Measurements from ENCODE around the gene PLAC8.
"Not testable (repeated sequence)": the region's sequence is repeated elsewhere in the genome, so short reads cannot be mapped to it uniquely, and the experiment has no call there.

PLAC8 gene

DNA sequence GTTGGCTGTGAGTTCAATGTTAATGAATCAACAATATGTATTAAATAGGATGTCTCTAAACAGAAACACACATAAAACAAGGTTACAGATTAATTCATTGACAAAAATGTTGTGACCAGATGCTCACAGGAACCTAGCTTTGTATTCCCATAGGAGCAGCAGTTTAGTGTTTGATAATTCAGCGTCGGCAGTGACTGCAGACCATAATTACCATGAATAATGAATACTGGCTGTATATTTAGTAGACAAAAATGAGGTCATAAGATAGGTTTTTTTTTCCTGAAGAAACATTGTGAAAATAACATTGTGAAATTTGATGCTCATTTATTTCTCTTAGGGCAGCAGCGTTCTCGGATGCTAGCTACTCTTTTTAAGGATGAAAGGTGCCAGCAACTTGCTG, 51.8 kb downstream of the PLAC8 start:
- DNase-seq = no peak

DNA sequence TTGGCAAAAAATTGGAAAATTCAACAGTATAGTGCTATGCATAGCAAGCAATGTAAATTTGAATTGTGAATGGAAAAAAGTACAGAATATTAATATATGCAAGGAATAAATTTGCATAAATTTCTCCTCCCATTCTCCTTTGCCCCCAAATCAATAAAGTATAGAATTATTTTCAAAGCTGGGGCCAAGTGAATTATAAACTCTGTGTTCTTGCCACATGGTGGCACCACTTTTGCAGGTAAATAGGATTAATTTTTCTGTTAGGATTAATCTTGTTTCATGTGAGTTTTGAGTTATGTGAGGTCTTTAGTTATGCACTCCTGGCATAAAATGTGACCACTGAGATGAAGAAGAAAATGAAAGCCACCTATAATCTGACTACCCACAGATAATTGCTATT, 59.6 kb downstream of the PLAC8 start:
- no peak for DNase-seq

DNA sequence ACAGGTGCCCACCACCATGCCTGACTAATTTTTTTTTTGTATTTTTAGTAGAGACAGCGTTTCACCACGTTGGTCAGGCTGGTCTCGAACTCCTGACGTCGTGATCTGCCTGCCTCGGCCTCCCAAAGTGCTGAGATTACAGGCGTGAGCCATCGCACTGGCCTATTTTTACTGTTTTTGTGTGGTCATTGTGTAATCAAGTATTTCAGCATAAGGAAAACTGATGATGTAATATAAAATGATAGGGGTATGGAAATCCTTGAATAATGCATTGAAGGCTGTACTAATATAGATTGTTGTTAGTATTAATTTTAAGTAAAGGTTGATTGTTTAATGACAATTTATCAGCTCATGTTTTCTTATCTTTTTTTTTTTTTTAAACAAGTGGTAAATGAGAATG, 65.7 kb downstream of the PLAC8 start:
- DNase-seq = not testable (repeated sequence)

DNA sequence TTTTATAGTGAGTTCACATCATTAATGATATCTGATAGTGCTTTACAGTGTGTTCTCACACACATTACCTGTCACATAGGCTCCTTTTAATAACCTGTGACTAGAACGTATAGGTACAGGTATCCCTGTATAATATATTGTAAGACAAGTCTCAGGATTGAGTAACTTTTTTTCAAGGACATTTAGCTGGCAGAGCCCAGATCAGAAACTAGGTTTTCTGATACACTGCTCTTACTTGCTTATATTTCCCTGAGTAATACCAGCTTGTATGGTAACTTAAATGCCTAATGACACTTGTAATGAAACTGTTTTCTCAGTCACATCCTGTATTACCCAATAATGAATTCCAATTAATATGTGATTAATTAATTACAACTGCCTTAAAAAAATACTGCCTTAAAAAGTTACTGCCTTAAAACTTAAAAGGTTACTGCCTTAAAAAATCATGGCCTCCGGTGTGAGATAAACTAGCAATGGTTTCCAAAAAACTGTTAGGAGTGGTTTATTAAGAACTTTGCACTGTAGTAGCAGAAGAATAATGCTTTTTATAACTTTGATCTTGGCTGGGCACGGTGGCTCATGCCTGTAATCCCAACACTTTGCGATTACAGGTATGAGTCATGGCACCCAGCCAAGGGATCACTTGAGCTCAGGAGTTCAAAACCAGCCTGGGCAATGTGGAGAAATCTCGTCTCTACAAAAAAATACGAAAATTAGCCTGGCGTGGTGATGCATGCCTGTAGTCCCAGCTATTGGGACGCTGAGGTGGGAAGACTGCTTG, 67.6 kb downstream of the PLAC8 start:
- DNase-seq = no peak

DNA sequence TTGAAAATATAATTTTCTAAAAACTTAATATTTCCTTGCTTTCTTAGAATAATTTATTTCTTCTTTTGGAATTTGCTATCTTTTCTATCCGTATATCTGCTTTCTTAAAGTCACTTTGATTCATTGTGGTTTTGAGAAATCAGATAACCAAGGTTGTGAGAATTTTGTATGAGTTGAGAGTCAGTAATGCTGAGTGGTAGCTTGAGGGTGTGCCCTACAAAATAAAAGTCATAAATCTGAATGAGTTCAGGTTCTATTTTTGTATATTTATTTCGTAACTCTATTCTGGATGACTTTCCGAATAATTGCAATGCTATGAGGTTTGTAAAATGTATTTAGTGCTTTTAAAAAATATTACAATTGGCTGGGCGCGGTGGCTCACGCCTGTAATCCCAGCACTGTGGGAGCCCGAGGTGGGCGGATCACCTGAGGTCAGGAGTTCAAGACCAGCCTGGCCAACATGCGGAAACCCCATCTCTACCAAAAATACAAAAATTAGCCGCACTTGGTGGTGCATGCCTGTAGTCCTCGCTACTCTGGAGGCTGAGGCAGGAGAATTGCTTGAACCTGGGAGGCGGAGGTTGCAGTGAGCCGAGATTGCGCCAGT, 70.6 kb downstream of the PLAC8 start:
- DNase-seq = no peak

DNA sequence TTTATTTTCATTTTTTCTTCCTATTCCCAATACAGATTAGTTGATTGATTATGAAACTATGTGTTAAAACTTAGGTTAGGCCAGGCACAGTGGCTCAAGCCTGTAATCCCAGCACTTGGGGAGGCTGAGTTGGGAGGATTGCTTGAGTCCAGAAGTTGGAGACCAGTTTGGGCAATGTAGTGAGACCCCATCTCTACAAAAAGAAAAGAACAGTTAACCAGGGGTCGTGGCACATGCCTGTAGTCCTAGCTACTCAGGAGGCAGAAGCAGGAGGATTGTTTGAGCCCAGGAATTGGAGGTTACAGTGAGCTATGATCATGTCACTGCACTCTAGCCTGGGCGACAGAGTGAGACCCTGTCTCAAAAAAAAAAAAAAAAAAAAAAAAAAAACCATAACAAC, 71.4 kb downstream of the PLAC8 start:
- not testable (repeated sequence) for DNase-seq

DNA sequence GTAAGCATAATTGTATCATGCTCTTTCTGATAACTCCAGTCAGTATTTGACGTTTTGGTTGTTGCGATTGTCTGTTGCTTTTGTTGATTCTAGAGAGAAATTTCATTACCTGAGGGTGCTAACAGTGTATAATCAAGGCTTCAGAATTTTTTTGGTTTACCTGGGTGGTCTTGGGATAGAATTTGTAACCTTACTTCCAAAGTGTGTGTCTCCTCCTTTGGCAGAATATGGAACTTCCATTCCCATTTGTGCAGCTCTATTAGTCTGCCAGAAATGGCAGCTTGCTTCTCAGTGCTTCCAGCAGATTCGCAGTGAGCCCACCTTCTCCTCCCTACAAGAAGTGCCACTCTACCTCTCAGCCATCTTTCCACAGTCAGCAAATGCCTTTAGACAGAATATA, 74.3 kb downstream of the PLAC8 start:
- DNase-seq = no peak

All from retina (tissue), 1 donor.